K562 (cell line): ENCODE data around the gene VSIG10L. TPM values are rescaled to one million over a fixed set of nuclear protein-coding genes. Genes with fewer than 3 reads are reported as not detected.

Experiments
- ATF2 ChIP-seq: sonication (generic); formaldehyde crosslinking; IDR thresholded peaks from 2 replicates; pipeline ENCODE4 v1.8.1; 2022; ENCODE audit warnings: missing genetic modification reagents
- BCOR ChIP-seq: fragments of 450-650 bp; IDR thresholded peaks from 2 replicates; pipeline ENCODE4 v1.6.1; 2016
- BMI1 ChIP-seq: fragments of 150-350 bp; IDR thresholded peaks from 2 replicates; pipeline ENCODE4 v1.6.1; 2014; ENCODE audit warnings: low read length
- BRF2 ChIP-seq: IDR thresholded peaks from 3 replicates; pipeline ENCODE4 v1.6.1; 2011; ENCODE audit warnings: borderline replicate concordance, mild to moderate bottlenecking; ENCODE audit not compliant: insufficient read length, insufficient read depth
- ESRRA ChIP-seq: fragments of 450-650 bp; IDR thresholded peaks from 2 replicates; pipeline ENCODE4 v1.6.1; 2014; ENCODE audit warnings: low read depth, mild to moderate bottlenecking, moderate library complexity, borderline replicate concordance
- GTF2E2 ChIP-seq: fragments of 200-800 bp; sonication (Bioruptor generic); IDR thresholded peaks from 2 replicates; pipeline ENCODE4 v1.6.1; 2016; ENCODE audit warnings: missing genetic modification characterization, missing compliant biosample characterization
- KDM1A ChIP-seq, 2 experiments: fragments of 450-650 bp; IDR thresholded peaks; 2 replicates each; pipeline ENCODE4 v1.6.1; 2016; ENCODE audit warnings: mild to moderate bottlenecking in 2 of 2
- PHF20 ChIP-seq: fragments of 450-650 bp; IDR thresholded peaks from 2 replicates; pipeline ENCODE4 v1.6.1; 2018; ENCODE audit not compliant: partially characterized antibody
- PHF8 ChIP-seq: fragments of 200-600 bp; sonication (generic); IDR thresholded peaks from 2 replicates; pipeline ENCODE4 v1.6.1; 2012; ENCODE audit warnings: mixed run types, mild to moderate bottlenecking, inconsistent platforms, low read length, moderate library complexity, borderline replicate concordance
- POLR2AphosphoS5 ChIP-seq: IDR thresholded peaks from 2 replicates; pipeline ENCODE4 v1.6.1; 2011; ENCODE audit warnings: mild to moderate bottlenecking, low read depth, low read length, moderate library complexity; ENCODE audit not compliant: control insufficient read depth, insufficient read depth
- PTBP1 ChIP-seq: fragments of 200-400 bp; formaldehyde crosslinking; IDR thresholded peaks from 2 replicates; pipeline ENCODE4 v1.6.1; 2017; ENCODE audit warnings: low read depth, low read length
- ZFP36 ChIP-seq: fragments of 150-350 bp; IDR thresholded peaks from 2 replicates; pipeline ENCODE4 v1.6.1; 2018; ENCODE audit warnings: low read length, low read depth; ENCODE audit not compliant: partially characterized antibody
- ZNF444 ChIP-seq: fragments of 250-450 bp; sonication (Bioruptor Pico); IDR thresholded peaks from 2 replicates; pipeline ENCODE4 v1.4.0; 2020; ENCODE audit warnings: mild to moderate bottlenecking, moderate library complexity
- polyA plus RNA-seq, 8 experiments: library from polyadenylated mRNA; depleted of rRNA in 4 of 8; stranded (reverse) in 5 of 8; unstranded in 3 of 8; fragments of >200 nt; fragmentation: Nextera tagmentation in 2 of 8; fragmentation: Illumina TruSeq in 1 of 8; extraction: Ambion mirVana in 2 of 8; extraction: Trizol in 1 of 8; gene quantifications; 2 replicates each; pipeline versions ENCODE4 v1.2.1 to v1.2.3, GENCODE V29; 2011 to 2014; ENCODE audit warnings: inconsistent platforms in 1 of 8, missing spikeins in 1 of 8
- total RNA-seq, 7 experiments: library from RNA; depleted of rRNA in 6 of 7; stranded (reverse); fragments of >200 nt in 6 of 7; fragmentation: Illumina TruSeq in 2 of 7; extraction: Trizol in 2 of 7; gene quantifications; 2 replicates each; pipeline versions ENCODE4 v1.2.1 to v1.2.3, GENCODE V29; 2011 to 2021; ENCODE audit warnings: low replicate concordance in 1 of 7
- TF ChIP-seq, protein P1 (sequence below): sonication (generic); formaldehyde crosslinking; IDR thresholded peaks from 2 replicates; pipeline ENCODE4 v1.8.1; 2023; ENCODE audit warnings: mild to moderate bottlenecking, missing genetic modification reagents

VSIG10L gene
- total and polyA plus RNA-seq, 9 of the 15 experiments (the other 6 are each of a cell fraction or from before 2014, with no cell fraction given), result 1.1 to 7.6 (median 2.2) TPM

DNA sequence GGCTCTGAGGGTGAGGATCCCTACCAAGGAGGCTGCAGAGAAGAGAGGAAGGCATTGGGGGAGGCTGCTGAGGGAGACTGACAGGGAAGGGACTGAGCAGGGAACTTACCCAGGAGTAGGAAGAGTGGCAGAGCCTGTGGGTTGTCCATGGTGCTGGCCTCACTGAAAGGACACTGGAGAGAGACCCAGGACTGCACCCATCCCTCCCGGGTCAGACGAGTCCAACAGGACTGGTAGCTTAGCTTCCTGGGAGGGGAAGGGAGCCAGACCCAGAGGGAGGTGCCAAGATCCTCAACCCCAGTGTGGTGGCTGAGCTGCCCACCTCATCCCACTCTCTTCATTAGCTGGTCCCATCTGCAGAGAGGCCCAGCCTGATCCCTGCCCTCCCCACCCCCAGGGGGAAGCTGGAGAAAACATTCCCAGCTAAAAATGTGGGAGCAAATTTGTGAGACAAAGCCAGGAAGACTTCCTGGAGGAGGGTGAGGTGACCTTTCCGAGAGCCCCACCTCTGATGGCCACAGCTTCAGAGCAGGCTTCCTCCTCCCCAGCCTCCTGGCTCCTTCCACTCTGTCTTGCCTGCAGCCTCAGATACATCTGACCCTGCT is at the start of gene VSIG10L (continued):
- TF ChIP-seq ZFP36 (peak; percentile 98), KDM1A (IDR thresholded peaks at IDR 0.05) (peak in 1 of 2 experiments; percentile 26; a peak in 1 of 4 replicates), PHF8 (no peak), ZNF444 (CRISPR knock-in tag) (no peak), BRF2 (no peak), PHF20 (no peak), BCOR (peak; percentile 63), BMI1 (no peak), ESRRA (0 out of 2 replicates have a peak, but pooled peaks have one; percentile 18), GTF2E2 (tag) (no peak), POLR2AphosphoS5 (no peak), PTBP1 (0 out of 2 replicates have a peak, but pooled peaks have one; percentile 30), ATF2 (CRISPR knock-in tag) (no peak)
- TF ChIP-seq, protein P1, sequence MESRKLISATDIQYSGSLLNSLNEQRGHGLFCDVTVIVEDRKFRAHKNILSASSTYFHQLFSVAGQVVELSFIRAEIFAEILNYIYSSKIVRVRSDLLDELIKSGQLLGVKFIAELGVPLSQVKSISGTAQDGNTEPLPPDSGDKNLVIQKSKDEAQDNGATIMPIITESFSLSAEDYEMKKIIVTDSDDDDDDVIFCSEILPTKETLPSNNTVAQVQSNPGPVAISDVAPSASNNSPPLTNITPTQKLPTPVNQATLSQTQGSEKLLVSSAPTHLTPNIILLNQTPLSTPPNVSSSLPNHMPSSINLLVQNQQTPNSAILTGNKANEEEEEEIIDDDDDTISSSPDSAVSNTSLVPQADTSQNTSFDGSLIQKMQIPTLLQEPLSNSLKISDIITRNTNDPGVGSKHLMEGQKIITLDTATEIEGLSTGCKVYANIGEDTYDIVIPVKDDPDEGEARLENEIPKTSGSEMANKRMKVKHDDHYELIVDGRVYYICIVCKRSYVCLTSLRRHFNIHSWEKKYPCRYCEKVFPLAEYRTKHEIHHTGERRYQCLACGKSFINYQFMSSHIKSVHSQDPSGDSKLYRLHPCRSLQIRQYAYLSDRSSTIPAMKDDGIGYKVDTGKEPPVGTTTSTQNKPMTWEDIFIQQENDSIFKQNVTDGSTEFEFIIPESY (CRISPR knock-in tag), result no peak
